Keratinocyte (primary cell): ENCODE measurements around the gene PKP4. TPM values are rescaled to one million over a fixed set of nuclear protein-coding genes. Genes with fewer than 3 reads are reported as not detected.

Experiments used
- DNase-seq: peaks from one replicate; pipeline ENCODE4 v3.0.0-alpha.2; 2011; ENCODE audit warnings: low read depth, missing footprints, low spot score
- FAIRE-seq: peaks from 2 replicates; lab custom pipeline; 2011; peaks lifted over from hg19 to GRCh38; lab: Jason Lieb, UNC
- H2AFZ ChIP-seq: 2 replicates; pipeline ENCODE4 v1.6.0; 2012; ENCODE audit warnings: low read length, control low read depth, inconsistent platforms; ENCODE audit not compliant: control insufficient read depth
- H3K27ac ChIP-seq: 2 replicates; pipeline ENCODE4 v1.5.1; 2011; ENCODE audit warnings: low read length; ENCODE audit not compliant: control insufficient read depth, insufficient read depth
- H3K27me3 ChIP-seq: 3 replicates; pipeline ENCODE4 v1.6.0; 2011; ENCODE audit warnings: low read length; ENCODE audit not compliant: control insufficient read depth, insufficient read depth; ENCODE audit errors: extremely low read depth
- H3K36me3 ChIP-seq, 2 experiments: 2 replicates in 1 of 2; 3 replicates in 1 of 2; pipeline ENCODE4 v1.5.1; 2011; ENCODE audit warnings: low read length in 2 of 2, mild to moderate bottlenecking in 1 of 2; ENCODE audit not compliant: control insufficient read depth in 2 of 2, insufficient read depth in 2 of 2; ENCODE audit errors: extremely low read depth in 1 of 2
- H3K4me1 ChIP-seq: 3 replicates; pipeline ENCODE4 v1.5.1; 2011; ENCODE audit warnings: low read length; ENCODE audit not compliant: control insufficient read depth, insufficient read depth; ENCODE audit errors: extremely low read depth
- H3K4me2 ChIP-seq: 3 replicates; pipeline ENCODE4 v1.6.0; 2011; ENCODE audit warnings: low read depth, low read length; ENCODE audit not compliant: control insufficient read depth, insufficient read depth; ENCODE audit errors: extremely low read depth
- H3K4me3 ChIP-seq, 3 experiments: fragments of 200-600 bp in 1 of 3; sonication (generic) in 1 of 3; 2 replicates in 2 of 3; 3 replicates in 1 of 3; pipeline ENCODE4 v1.5.1; 2011 to 2016; ENCODE audit warnings: low read length in 3 of 3, mild to moderate bottlenecking in 3 of 3, control low read depth in 2 of 3, inconsistent platforms in 1 of 3, low read depth in 1 of 3, mixed read lengths in 1 of 3, mixed run types in 1 of 3, moderate library complexity in 1 of 3; ENCODE audit not compliant: control insufficient read depth in 2 of 3, insufficient read depth in 2 of 3; ENCODE audit errors: extremely low read depth in 1 of 3
- H3K79me2 ChIP-seq: 2 replicates; pipeline ENCODE4 v1.6.0; 2012; ENCODE audit warnings: low read length; ENCODE audit not compliant: control insufficient read depth, insufficient read depth
- H3K9ac ChIP-seq: 3 replicates; pipeline ENCODE4 v1.6.0; 2011; ENCODE audit warnings: low read length; ENCODE audit not compliant: control insufficient read depth, insufficient read depth; ENCODE audit errors: extremely low read depth
- H3K9me1 ChIP-seq: 3 replicates; pipeline ENCODE4 v1.6.0; 2011; ENCODE audit warnings: low read length; ENCODE audit not compliant: control insufficient read depth, insufficient read depth; ENCODE audit errors: extremely low read depth
- H3K9me3 ChIP-seq: 2 replicates; pipeline ENCODE4 v1.5.1; 2012; ENCODE audit warnings: low read depth, low read length; ENCODE audit not compliant: control insufficient read depth
- H4K20me1 ChIP-seq: 3 replicates; pipeline ENCODE4 v1.6.0; 2011; ENCODE audit warnings: low read length; ENCODE audit not compliant: control insufficient read depth, insufficient read depth; ENCODE audit errors: extremely low read depth
- CTCF ChIP-seq, 3 experiments: IDR thresholded peaks in 1 of 3; conservative IDR thresholded peaks in 1 of 3; optimal IDR thresholded peaks in 1 of 3; 2 replicates in 2 of 3; 3 replicates in 1 of 3; pipeline versions ENCODE3 to v1.5.1; 2011; ENCODE audit warnings: low read length in 3 of 3, mild to moderate bottlenecking in 3 of 3, moderate library complexity in 2 of 3, control low read depth in 1 of 3, inconsistent platforms in 1 of 3; ENCODE audit not compliant: insufficient read depth in 2 of 3; ENCODE audit errors: extremely low read depth in 1 of 3
- EZH2 ChIP-seq: IDR thresholded peaks from one replicate; pipeline ENCODE4 v1.6.1; 2012; ENCODE audit warnings: inconsistent platforms, mild to moderate bottlenecking, low read length, moderate library complexity
- dilution Hi-C: fragments of 300-500 bp; cut with MboI; formaldehyde crosslinking; loops from one replicate; pipeline ENCODE4 v1.7.0; 2020; ENCODE audit warnings: low sequenced_read_pairs; ENCODE audit not compliant: extremely low pct_ligation_motif_present
- polyA plus RNA-seq, 5 experiments: library from polyadenylated mRNA; depleted of rRNA in 3 of 5; stranded (reverse) in 3 of 5; stranded (forward) in 1 of 5; unstranded in 1 of 5; fragments of >200 nt; gene quantifications; 1 replicate in 1 of 5; 2 replicates in 3 of 5; 3 replicates in 1 of 5; pipeline versions ENCODE4 v1.2.1 to v1.2.3, GENCODE V29; 2011 to 2012; ENCODE audit warnings: missing spikeins in 2 of 5, low read depth in 1 of 5, low replicate concordance in 1 of 5

The PKP4 gene
- polyA plus RNA-seq, 1 donor (not counting 4 experiments of a cell fraction or from before 2014, with no cell fraction given), result 43.8 TPM

DNA sequence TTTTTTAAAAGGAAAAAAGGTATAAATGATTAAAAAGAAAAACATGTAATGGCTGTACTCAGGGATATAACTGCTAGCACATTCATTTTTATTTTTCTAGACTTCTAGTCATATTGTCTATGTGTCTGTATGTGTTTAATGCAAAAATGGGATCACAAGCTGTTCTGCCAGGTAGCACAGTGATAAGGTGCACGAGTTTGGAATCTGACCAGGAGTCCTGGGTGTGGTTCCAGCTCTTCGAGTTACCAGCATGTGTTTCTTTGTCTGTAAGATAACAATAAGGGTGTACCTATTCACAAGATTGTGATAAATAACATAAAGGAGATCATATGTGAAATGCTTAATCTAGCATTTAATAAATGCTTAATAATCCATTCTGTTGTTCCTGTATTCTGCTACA is 145.3 kb downstream of the PKP4 start:
- H3K79me2 ChIP-seq, result peaks cover 3% of the 10 kb centered on the region
- H3K36me3 ChIP-seq, result peaks cover 0 to 3% of the 10 kb centered on the region in 2 experiments
- no peaks in the 10 kb centered on the region for H3K9me3 ChIP-seq
- FAIRE-seq, result peak; percentile 79
- no peaks in the 10 kb centered on the region for H3K27me3 ChIP-seq
- H3K4me1 ChIP-seq, result peaks cover 39% of the 10 kb centered on the region
- peak overlapping the region; percentile 88 for H3K27ac ChIP-seq
- peak overlapping the region; percentile 56 for H3K4me2 ChIP-seq
- H3K9me1 ChIP-seq, result no peaks in the 10 kb centered on the region
- H3K9ac ChIP-seq, result no peak overlapping the region
- dilution Hi-C loops, result no loop called here
- DNase-seq, result no peak
- no peaks in the 10 kb centered on the region for H4K20me1 ChIP-seq
- H2AFZ ChIP-seq, result peak overlapping the region; percentile 31
- TF ChIP-seq EZH2 (no peak), CTCF (optimal IDR thresholded peaks at IDR 0.05 in 1 of 3, IDR thresholded peaks at IDR 0.05 in 1 of 3, conservative IDR thresholded peaks at IDR 0.05 in 1 of 3; ENCODE audit: extremely low read depth in 1 of 3, insufficient read depth in 2 of 3, low read length in 3 of 3) (no peak)
- H3K4me3 ChIP-seq, result no peak overlapping the region

GRCh38 chr2:158603205-158603604 is 146.5 kb downstream of the PKP4 start:
- dilution Hi-C loops, result no loop called here
- H3K36me3 ChIP-seq, result peaks cover 0 to 3% of the 10 kb centered on the region in 2 experiments
- H3K4me2 ChIP-seq, result no peak overlapping the region
- H4K20me1 ChIP-seq, result no peaks in the 10 kb centered on the region
- H3K4me1 ChIP-seq, result peaks cover 36% of the 10 kb centered on the region
- no peak for TF ChIP-seq EZH2
- no peak for TF ChIP-seq CTCF (optimal IDR thresholded peaks at IDR 0.05 in 1 of 3, IDR thresholded peaks at IDR 0.05 in 1 of 3, conservative IDR thresholded peaks at IDR 0.05 in 1 of 3; ENCODE audit: extremely low read depth in 1 of 3, insufficient read depth in 2 of 3, low read length in 3 of 3)
- H3K27ac ChIP-seq, result no peak overlapping the region
- no peaks in the 10 kb centered on the region for H3K27me3 ChIP-seq
- no peaks in the 10 kb centered on the region for H3K9me1 ChIP-seq
- H3K79me2 ChIP-seq, result peaks cover 3% of the 10 kb centered on the region
- FAIRE-seq (no peak), DNase-seq (no peak)
- no peak overlapping the region for H3K9ac ChIP-seq
- H2AFZ ChIP-seq, result no peak overlapping the region
- no peaks in the 10 kb centered on the region for H3K9me3 ChIP-seq
- no peak overlapping the region for H3K4me3 ChIP-seq
